PC-9 (cell line): ENCODE data around the gene GPC5. TPM values are rescaled to one million over a fixed set of nuclear protein-coding genes. Genes with fewer than 3 reads are reported as not detected.

Experiments used
- BruUV-seq: library from RNA; stranded (reverse); fragments of 400-500 nt; replicated peaks from 2 replicates; lab custom pipeline; 2021; lab: Mats Ljungman, UMichigan
- CTCF ChIA-PET: fragments of 300-600 bp; sonication (Branson Sonifier 250); formaldehyde crosslinking; loops from one replicate; lab custom pipeline; 2022; ENCODE audit warnings: antibody characterized with exemption; lab: Charles Lee
- POLR2A ChIA-PET: fragments of 300-600 bp; sonication (Branson Sonifier 250); formaldehyde crosslinking; loops from one replicate; lab custom pipeline; 2022; ENCODE audit warnings: antibody characterized with exemption; ENCODE audit not compliant: unreplicated experiment; lab: Charles Lee
- DNase-seq, 2 experiments: peaks; one replicate each; pipeline versions ENCODE4 v3.0.0 to v3.0.0-alpha.2; 2015 to 2022; ENCODE audit warnings: mixed read lengths in 1 of 2
- H2AFZ ChIP-seq: fragments of 200-600 bp; sonication (generic); 2 replicates; pipeline ENCODE4 v1.8.1; 2017; ENCODE audit warnings: antibody characterized with exemption
- H3F3A ChIP-seq: fragments of 200-600 bp; sonication (generic); 2 replicates; pipeline ENCODE4 v1.8.1; 2017; ENCODE audit warnings: antibody characterized with exemption, mild to moderate bottlenecking, low read depth; ENCODE audit not compliant: insufficient read depth
- H3K27ac ChIP-seq: fragments of 200-600 bp; sonication (generic); 2 replicates; pipeline ENCODE4 v1.6.1; 2016; ENCODE audit warnings: mixed run types
- H3K27me3 ChIP-seq: fragments of 200-600 bp; sonication (generic); 2 replicates; pipeline ENCODE4 v1.6.1; 2016; ENCODE audit warnings: low read depth, mixed run types; ENCODE audit not compliant: insufficient read depth
- H3K36me3 ChIP-seq: fragments of 200-600 bp; sonication (generic); 2 replicates; pipeline ENCODE4 v1.6.1; 2016; ENCODE audit warnings: low read depth, mixed run types
- H3K4me1 ChIP-seq: fragments of 200-600 bp; sonication (generic); replicated peaks from 2 replicates; pipeline ENCODE4 v1.6.1; 2016; ENCODE audit warnings: mixed run types; ENCODE audit not compliant: insufficient read depth
- H3K4me2 ChIP-seq: fragments of 200-600 bp; sonication (generic); 2 replicates; pipeline ENCODE4 v1.6.1; 2017; ENCODE audit warnings: mixed run types
- H3K4me3 ChIP-seq: fragments of 200-600 bp; sonication (generic); 2 replicates; pipeline ENCODE4 v1.6.1; 2016; ENCODE audit warnings: mixed run types
- H3K79me2 ChIP-seq: fragments of 200-600 bp; sonication (generic); 2 replicates; pipeline ENCODE4 v1.6.1; 2017; ENCODE audit warnings: low read depth, mixed run types
- H3K9me2 ChIP-seq: fragments of 200-600 bp; sonication (generic); 2 replicates; pipeline ENCODE4 v1.8.1; 2017; ENCODE audit warnings: mild to moderate bottlenecking; ENCODE audit not compliant: insufficient read depth
- H3K9me3 ChIP-seq: fragments of 200-600 bp; sonication (generic); 2 replicates; pipeline ENCODE4 v1.8.1; 2016; ENCODE audit warnings: low read depth; ENCODE audit not compliant: insufficient read depth
- H4K20me1 ChIP-seq: fragments of 200-600 bp; sonication (generic); 2 replicates; pipeline ENCODE4 v1.8.1; 2017; ENCODE audit not compliant: insufficient read depth
- EZH2 ChIP-seq: fragments of 200-600 bp; sonication (generic); IDR thresholded peaks from 2 replicates; pipeline ENCODE4 v1.8.0; 2017; ENCODE audit warnings: antibody characterized with exemption, low read depth
- intact Hi-C: fragments of 100-400 bp; cut with micrococcal nuclease; formaldehyde crosslinking; loops from one replicate; pipeline ENCODE4 v1.10.0; 2022; ENCODE audit not compliant: unreplicated experiment
- total RNA-seq: library from RNA; stranded (reverse); gene quantifications from 2 replicates; pipeline ENCODE4 v1.2.3, GENCODE V29; 2021
- TF ChIP-seq, protein P1 (sequence below): fragments of 200-600 bp; sonication (generic); conservative IDR thresholded peaks from 2 replicates; pipeline ENCODE4 v1.6.1; 2017; ENCODE audit warnings: mixed run types, antibody characterized with exemption, mild to moderate bottlenecking, moderate library complexity

Gene GPC5
- total RNA-seq, 1 experiment from 2014 or later, result not detected

DNA sequence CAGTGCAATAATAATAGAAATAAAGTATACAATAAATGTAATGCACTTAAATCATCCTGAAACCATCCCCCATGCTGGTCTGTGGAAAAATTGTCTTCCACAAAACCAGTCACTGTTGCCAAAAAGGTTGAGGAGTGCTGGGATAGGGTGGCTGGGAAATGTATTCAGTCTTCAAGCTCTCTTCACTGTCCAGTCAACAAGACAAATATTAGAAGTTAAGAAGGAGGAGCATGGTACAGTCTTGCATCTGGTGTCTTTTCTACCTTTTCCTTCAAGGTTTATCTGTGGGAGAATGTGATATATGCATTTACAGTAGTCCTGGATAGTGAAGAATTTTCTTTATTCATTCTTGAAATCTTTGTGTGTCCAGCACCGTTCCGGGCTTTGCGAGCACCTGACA is 203.4 kb downstream of the GPC5 start:
- H3F3A ChIP-seq, result no peaks in the 10 kb centered on the region
- H3K9me2 ChIP-seq, result no peaks in the 10 kb centered on the region
- no peaks in the 10 kb centered on the region for H4K20me1 ChIP-seq
- no peaks in the 10 kb centered on the region for H3K36me3 ChIP-seq
- H2AFZ ChIP-seq, result no peak overlapping the region
- H3K4me1 ChIP-seq, result no peaks in the 10 kb centered on the region
- BruUV-seq, result no TSS peak
- intact Hi-C loops, result no loop called here
- no peaks in the 10 kb centered on the region for H3K27me3 ChIP-seq
- H3K4me3 ChIP-seq, result no peak overlapping the region
- no peak overlapping the region for H3K27ac ChIP-seq
- H3K9me3 ChIP-seq, result no peaks in the 10 kb centered on the region
- H3K4me2 ChIP-seq, result no peak overlapping the region
- DNase-seq, result no peak
- no peaks in the 10 kb centered on the region for H3K79me2 ChIP-seq
- TF ChIP-seq, protein P1, sequence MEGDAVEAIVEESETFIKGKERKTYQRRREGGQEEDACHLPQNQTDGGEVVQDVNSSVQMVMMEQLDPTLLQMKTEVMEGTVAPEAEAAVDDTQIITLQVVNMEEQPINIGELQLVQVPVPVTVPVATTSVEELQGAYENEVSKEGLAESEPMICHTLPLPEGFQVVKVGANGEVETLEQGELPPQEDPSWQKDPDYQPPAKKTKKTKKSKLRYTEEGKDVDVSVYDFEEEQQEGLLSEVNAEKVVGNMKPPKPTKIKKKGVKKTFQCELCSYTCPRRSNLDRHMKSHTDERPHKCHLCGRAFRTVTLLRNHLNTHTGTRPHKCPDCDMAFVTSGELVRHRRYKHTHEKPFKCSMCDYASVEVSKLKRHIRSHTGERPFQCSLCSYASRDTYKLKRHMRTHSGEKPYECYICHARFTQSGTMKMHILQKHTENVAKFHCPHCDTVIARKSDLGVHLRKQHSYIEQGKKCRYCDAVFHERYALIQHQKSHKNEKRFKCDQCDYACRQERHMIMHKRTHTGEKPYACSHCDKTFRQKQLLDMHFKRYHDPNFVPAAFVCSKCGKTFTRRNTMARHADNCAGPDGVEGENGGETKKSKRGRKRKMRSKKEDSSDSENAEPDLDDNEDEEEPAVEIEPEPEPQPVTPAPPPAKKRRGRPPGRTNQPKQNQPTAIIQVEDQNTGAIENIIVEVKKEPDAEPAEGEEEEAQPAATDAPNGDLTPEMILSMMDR, result no peak
- TF ChIP-seq EZH2, result no peak
- ChIA-PET POLR2A (no interaction called here), CTCF (no interaction called here)

DNA sequence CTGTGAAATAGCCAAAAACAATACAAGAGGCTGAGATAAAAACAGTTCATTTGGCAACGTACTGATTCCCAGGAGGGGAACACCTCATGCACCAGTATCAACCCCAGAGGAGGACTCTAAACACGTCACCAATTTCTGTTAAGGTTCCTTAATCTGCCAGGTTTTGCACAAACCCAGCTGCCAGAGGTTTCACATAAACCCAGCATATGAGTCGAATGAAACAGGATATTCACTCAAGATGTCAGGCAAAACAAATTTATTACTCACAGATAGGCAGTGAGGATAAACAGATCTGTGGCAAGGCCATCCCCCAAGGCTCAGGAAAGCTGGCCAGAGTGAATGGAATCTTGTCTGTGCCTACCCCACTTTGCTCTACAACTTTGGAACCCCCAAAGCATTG is 210.9 kb downstream of the GPC5 start:
- TF ChIP-seq, protein P1, result no peak
- TF ChIP-seq EZH2, result no peak
- Histone ChIP-seq H3K9me2 (no peaks in the 10 kb centered on the region), H2AFZ (no peak overlapping the region), H3K9me3 (no peaks in the 10 kb centered on the region), H3K27me3 (no peaks in the 10 kb centered on the region), H3K4me2 (no peak overlapping the region), H3K79me2 (no peaks in the 10 kb centered on the region), H4K20me1 (no peaks in the 10 kb centered on the region), H3F3A (no peaks in the 10 kb centered on the region), H3K4me3 (no peak overlapping the region), H3K27ac (no peak overlapping the region), H3K4me1 (no peaks in the 10 kb centered on the region), H3K36me3 (no peaks in the 10 kb centered on the region)
- intact Hi-C loops, result no loop called here
- DNase-seq, result no peak
- CTCF ChIA-PET, result no interaction called here
- POLR2A ChIA-PET, result no interaction called here
- BruUV-seq, result no TSS peak

DNA sequence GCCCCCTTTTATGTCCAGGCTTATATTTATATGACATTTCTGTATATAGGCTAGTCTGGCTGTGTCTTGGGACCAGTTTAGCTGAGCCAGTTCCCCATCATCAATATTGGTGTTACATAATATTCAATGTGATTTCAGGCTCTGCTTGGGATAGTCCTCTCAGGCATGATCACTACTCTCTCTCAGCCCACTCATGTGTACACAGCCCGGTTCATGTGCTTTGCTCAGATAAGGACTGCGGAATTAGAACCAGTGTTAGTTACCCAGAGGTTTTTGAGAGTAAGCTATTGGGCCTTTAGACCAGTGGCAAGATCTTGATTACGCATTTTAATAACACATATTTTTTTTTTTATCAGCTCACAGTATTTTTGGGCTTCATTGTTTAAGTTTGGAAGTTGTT is 219.9 kb downstream of the GPC5 start:
- Histone ChIP-seq H3K27ac (no peak overlapping the region), H3K4me3 (no peak overlapping the region), H3K4me2 (no peak overlapping the region), H3K36me3 (no peaks in the 10 kb centered on the region), H4K20me1 (no peaks in the 10 kb centered on the region), H2AFZ (no peak overlapping the region), H3K4me1 (no peaks in the 10 kb centered on the region), H3K9me2 (no peaks in the 10 kb centered on the region), H3F3A (no peaks in the 10 kb centered on the region), H3K79me2 (no peaks in the 10 kb centered on the region), H3K9me3 (no peaks in the 10 kb centered on the region), H3K27me3 (no peaks in the 10 kb centered on the region)
- POLR2A ChIA-PET, result no interaction called here
- intact Hi-C loops, result no loop called here
- TF ChIP-seq EZH2, result no peak
- TF ChIP-seq, protein P1, result no peak
- DNase-seq, result no peak
- CTCF ChIA-PET, result no interaction called here
- no TSS peak for BruUV-seq
